Measurements from ENCODE around the gene GRIA2.
"Not testable (repeated sequence)": the region's sequence is repeated elsewhere in the genome, so short reads cannot be mapped to it uniquely, and the experiment has no call there.

Gene GRIA2

GRCh38 chr4:157258165-157258564, 37.6 kb downstream of the GRIA2 start:
- DNase-seq: not testable (repeated sequence)

- no peak for DNase-seq
Measured at GRCh38 chr4:157265281-157265680, 44.8 kb downstream of the GRIA2 start.

- DNase-seq: no peak
Measured at GRCh38 chr4:157270108-157270507, 49.6 kb downstream of the GRIA2 start.

GRCh38 chr4:157270552-157270951, 50.0 kb downstream of the GRIA2 start:
- no peak for DNase-seq

- no peak for DNase-seq
Measured at GRCh38 chr4:157271166-157271869, 50.8 kb downstream of the GRIA2 start.

- no peak for DNase-seq
Measured at GRCh38 chr4:157280673-157281072, 60.1 kb downstream of the GRIA2 start.

GRCh38 chr4:157282019-157282418, 61.5 kb downstream of the GRIA2 start:
- DNase-seq: no peak

GRCh38 chr4:157287445-157287844, 66.9 kb downstream of the GRIA2 start:
- DNase-seq: no peak

GRCh38 chr4:157290622-157291021, 70.1 kb downstream of the GRIA2 start:
- DNase-seq: no peak

GRCh38 chr4:157291071-157291470, 70.5 kb downstream of the GRIA2 start:
- DNase-seq: peak in 1 of 56 donors; percentile 16

- DNase-seq: no peak
Measured at GRCh38 chr4:157293673-157294072, 73.1 kb downstream of the GRIA2 start.

GRCh38 chr4:157294575-157294974, 74.0 kb downstream of the GRIA2 start:
- DNase-seq: no peak

- DNase-seq: no peak
Measured at GRCh38 chr4:157300701-157301100, 80.2 kb downstream of the GRIA2 start.

GRCh38 chr4:157303471-157303960, 83.0 kb downstream of the GRIA2 start:
- DNase-seq: no peak

GRCh38 chr4:157304769-157305168, 84.2 kb downstream of the GRIA2 start:
- no peak for DNase-seq

- DNase-seq: no peak
Measured at GRCh38 chr4:157312702-157313101, 92.2 kb downstream of the GRIA2 start.

GRCh38 chr4:157314906-157315305, 94.4 kb downstream of the GRIA2 start:
- no peak for DNase-seq

GRCh38 chr4:157315968-157316367, 95.4 kb downstream of the GRIA2 start:
- DNase-seq: no peak

- DNase-seq: no peak
Measured at GRCh38 chr4:157320092-157320491, 99.6 kb downstream of the GRIA2 start.

GRCh38 chr4:157327666-157328065, 107.1 kb downstream of the GRIA2 start:
- DNase-seq: no peak

- DNase-seq: no peak
Measured at GRCh38 chr4:157357887-157358286, 137.4 kb downstream of the GRIA2 start.

- no peak for DNase-seq
Measured at GRCh38 chr4:157358439-157358838, 137.9 kb downstream of the GRIA2 start.

- DNase-seq: no peak
Measured at GRCh38 chr4:157358851-157359250, 138.3 kb downstream of the GRIA2 start.

- no peak for DNase-seq
Measured at GRCh38 chr4:157363360-157363759, 142.8 kb downstream of the GRIA2 start.
